Neuronal stem cell (in vitro differentiated cells): Measurements from ENCODE around the gene LIPT1. TPM values are rescaled to one million over a fixed set of nuclear protein-coding genes. Genes with fewer than 3 reads are reported as not detected.

Experiments used
- DNase-seq: peaks from one replicate; pipeline ENCODE4 v3.0.0-alpha.2; 2013; ENCODE audit warnings: low spot score
- H2AFZ ChIP-seq: one replicate; pipeline ENCODE4 v1.6.1; 2013; ENCODE audit warnings: mild to moderate bottlenecking, low read length, inconsistent platforms
- H2AK5ac ChIP-seq: 2 replicates; pipeline ENCODE4 v1.6.1; 2013; ENCODE audit warnings: low read depth, mild to moderate bottlenecking, inconsistent platforms, low read length, moderate library complexity, mixed read lengths
- H2BK120ac ChIP-seq: 2 replicates; pipeline ENCODE4 v1.6.1; 2013; ENCODE audit warnings: low read depth, mild to moderate bottlenecking, inconsistent platforms, low read length, moderate library complexity, mixed read lengths
- H2BK12ac ChIP-seq: one replicate; pipeline ENCODE4 v1.6.1; 2013; ENCODE audit warnings: low read length, inconsistent platforms
- H2BK15ac ChIP-seq: 2 replicates; pipeline ENCODE4 v1.6.1; 2013; ENCODE audit warnings: mild to moderate bottlenecking, low read length, inconsistent platforms, mixed read lengths
- H2BK5ac ChIP-seq: one replicate; pipeline ENCODE4 v1.6.1; 2013; ENCODE audit warnings: inconsistent platforms, mild to moderate bottlenecking, low read length, moderate library complexity
- H3K14ac ChIP-seq: one replicate; pipeline ENCODE4 v1.6.1; 2013; ENCODE audit warnings: low read length, inconsistent platforms
- H3K18ac ChIP-seq: 2 replicates; pipeline ENCODE4 v1.6.1; 2013; ENCODE audit warnings: low read length, inconsistent platforms
- H3K23ac ChIP-seq: 2 replicates; pipeline ENCODE4 v1.6.1; 2013; ENCODE audit warnings: low read depth, mild to moderate bottlenecking, mixed read lengths, low read length, inconsistent platforms; ENCODE audit not compliant: poor library complexity
- H3K27ac ChIP-seq: replicated peaks from 3 replicates; pipeline ENCODE4 v1.5.1; 2013; ENCODE audit warnings: low read length, inconsistent platforms
- H3K27me3 ChIP-seq, 3 experiments: 2 replicates each; pipeline ENCODE4 v1.6.1; 2013; ENCODE audit warnings: low read length in 3 of 3, mild to moderate bottlenecking in 2 of 3, inconsistent platforms in 1 of 3, low read depth in 1 of 3, mixed read lengths in 1 of 3, moderate library complexity in 1 of 3; ENCODE audit not compliant: control insufficient read depth in 3 of 3, insufficient read depth in 3 of 3
- H3K36me3 ChIP-seq, 2 donors: replicated peaks in 1 of 2; 2 replicates each; pipeline ENCODE4 v1.6.1; 2013; ENCODE audit warnings: low read length in 2 of 2; ENCODE audit not compliant: control insufficient read depth in 2 of 2, insufficient read depth in 2 of 2
- H3K4ac ChIP-seq: 2 replicates; pipeline ENCODE4 v1.6.1; 2013; ENCODE audit warnings: inconsistent platforms, mild to moderate bottlenecking, low read length, moderate library complexity
- H3K4me1 ChIP-seq, 2 donors: 1 replicate in 1 of 2; 2 replicates in 1 of 2; pipeline ENCODE4 v1.6.1; 2013; ENCODE audit warnings: low read length in 2 of 2, low read depth in 1 of 2; ENCODE audit not compliant: control insufficient read depth in 2 of 2, insufficient read depth in 1 of 2
- H3K4me2 ChIP-seq: one replicate; pipeline ENCODE4 v1.6.1; 2013; ENCODE audit warnings: mild to moderate bottlenecking, low read length, inconsistent platforms; ENCODE audit not compliant: insufficient read depth, poor library complexity, severe bottlenecking
- H3K4me3 ChIP-seq, 2 donors: 2 replicates each; pipeline ENCODE4 v1.5.1; 2013; ENCODE audit warnings: low read length in 2 of 2, mild to moderate bottlenecking in 2 of 2, inconsistent platforms in 1 of 2, moderate library complexity in 1 of 2
- H3K79me1 ChIP-seq: one replicate; pipeline ENCODE4 v1.6.1; 2013; ENCODE audit warnings: low read depth, mild to moderate bottlenecking, inconsistent platforms, low read length, moderate library complexity
- H3K9ac ChIP-seq: one replicate; pipeline ENCODE4 v1.6.1; 2013; ENCODE audit warnings: mild to moderate bottlenecking, low read depth, low read length, inconsistent platforms; ENCODE audit not compliant: poor library complexity
- H3K9me3 ChIP-seq, 2 donors: replicated peaks in 1 of 2; 2 replicates each; pipeline versions ENCODE3 to v1.6.1; 2013; ENCODE audit warnings: low read length in 2 of 2, mild to moderate bottlenecking in 2 of 2, inconsistent platforms in 1 of 2, low read depth in 1 of 2, mixed read lengths in 1 of 2, moderate library complexity in 1 of 2; ENCODE audit not compliant: control insufficient read depth in 2 of 2, insufficient read depth in 1 of 2
- H4K8ac ChIP-seq: one replicate; pipeline ENCODE4 v1.6.1; 2013; ENCODE audit warnings: low read depth, mild to moderate bottlenecking, inconsistent platforms, low read length, moderate library complexity
- H4K91ac ChIP-seq: one replicate; pipeline ENCODE4 v1.6.1; 2013; ENCODE audit warnings: low read length, low read depth, mild to moderate bottlenecking, inconsistent platforms; ENCODE audit not compliant: poor library complexity
- WGBS, 2 donors: extraction: QIAGEN DNeasy Blood & Tissue Kit; methylation state at CpG; one replicate each; pipeline ENCODE4 v1.1.7; 2013; ENCODE audit warnings: missing lambda C conversion rate in 2 of 2, mixed read lengths in 1 of 2; ENCODE audit not compliant: insufficient read length in 2 of 2, insufficient replicate concordance in 1 of 2; ENCODE audit errors: extremely low coverage in 2 of 2; 5-methylcytosine and 5-hydroxymethylcytosine counted together
- polyA plus RNA-seq, 2 experiments: library from polyadenylated mRNA; stranded (reverse); fragments of 200-250 nt; gene quantifications; one replicate each; pipeline ENCODE4 v1.2.3, GENCODE V29; 2013

Gene LIPT1
- 7.8 TPM for polyA plus RNA-seq (2013, experiment 1 of 2)
- 7.9 TPM for polyA plus RNA-seq (2013, experiment 2 of 2)

DNA sequence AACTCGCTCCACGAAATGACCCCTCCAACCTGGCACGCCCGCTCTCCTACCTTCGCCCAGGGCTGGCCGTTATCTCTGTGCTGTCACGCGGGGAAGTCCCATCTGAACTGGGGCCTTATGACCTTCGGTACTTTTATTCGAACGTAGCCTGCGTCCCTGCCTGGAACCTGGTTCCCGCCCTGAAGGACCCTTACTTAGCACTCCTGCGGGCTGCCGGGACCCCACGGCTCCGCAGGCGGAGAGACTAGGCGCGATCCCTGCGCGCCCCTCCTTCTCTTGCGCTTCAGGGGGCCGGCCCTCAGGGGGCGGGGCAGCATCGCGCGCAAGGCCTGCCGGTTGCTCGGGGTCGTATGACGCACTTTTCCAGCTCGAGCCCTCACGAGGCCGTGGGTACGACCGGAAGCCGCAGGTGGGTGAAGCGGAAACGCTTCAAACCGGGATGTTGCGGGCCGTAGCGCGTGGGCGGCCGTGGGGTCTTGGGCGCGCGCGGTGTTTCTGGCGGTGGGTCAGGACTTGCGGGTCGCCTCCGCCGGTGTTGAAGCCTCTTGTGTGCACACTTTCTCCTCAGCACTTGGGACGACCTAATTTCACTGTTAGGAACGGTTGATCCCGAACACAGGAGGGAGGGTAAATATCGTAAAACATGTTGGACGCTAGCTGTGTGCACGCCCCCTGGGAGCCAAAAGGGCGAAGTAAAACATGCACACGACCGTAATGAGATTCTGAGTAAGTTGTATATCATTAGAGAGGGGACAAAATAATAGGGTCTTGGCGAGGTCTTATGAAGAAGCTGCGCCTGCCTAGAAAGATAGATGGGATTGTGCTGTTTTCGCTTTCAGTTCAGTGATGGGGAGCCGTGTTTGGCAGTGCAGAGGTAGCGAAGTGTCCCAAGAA, at the start of gene LIPT1, which contains the start of gene TSGA10:
Gene LIPT1, plus strand, starts transcription at position 325 of the 894 bp plus-strand sequence. CDS start 6,991 bp downstream, outside the sequence.
Gene TSGA10, minus strand, starts transcription at position 300 of the 894 bp plus-strand sequence. CDS start 45,503 bp downstream, outside the sequence.
- Histone ChIP-seq H3K14ac (no peak within 1 kb of the TSS), H3K4ac (no peak within 1 kb of the TSS), H3K79me1 (no peaks in the 10 kb centered on the region), H2AFZ (peak within 1 kb of the TSS; percentile 96), H4K8ac (peak within 1 kb of the TSS; percentile 7), H2AK5ac (no peak within 1 kb of the TSS), H2BK120ac (no peak within 1 kb of the TSS), H2BK15ac (no peak within 1 kb of the TSS), H3K27ac (no peak within 1 kb of the TSS), H2BK5ac (no peak within 1 kb of the TSS), H3K18ac (peak within 1 kb of the TSS; percentile 96), H3K4me2 (peak within 1 kb of the TSS; percentile 69), H3K9ac (peak within 1 kb of the TSS; percentile 86), H3K4me3 (peak within 1 kb of the TSS; percentile 81 to 84), H3K36me3 (peaks cover 0 to 29% of the 10 kb centered on the region in 2 donors), H4K91ac (no peak within 1 kb of the TSS), H3K23ac (peak within 1 kb of the TSS; percentile 12), H3K9me3 (no peaks in the 10 kb centered on the region), H2BK12ac (no peak within 1 kb of the TSS), H3K4me1 (peaks cover 2 to 10% of the 10 kb centered on the region in 2 donors), H3K27me3 (no peaks in the 10 kb centered on the region)
- WGBS, 2 donors: no CpG with 5 or more reads among the region's 70 CpGs
- peak; percentile 75 for DNase-seq

DNA sequence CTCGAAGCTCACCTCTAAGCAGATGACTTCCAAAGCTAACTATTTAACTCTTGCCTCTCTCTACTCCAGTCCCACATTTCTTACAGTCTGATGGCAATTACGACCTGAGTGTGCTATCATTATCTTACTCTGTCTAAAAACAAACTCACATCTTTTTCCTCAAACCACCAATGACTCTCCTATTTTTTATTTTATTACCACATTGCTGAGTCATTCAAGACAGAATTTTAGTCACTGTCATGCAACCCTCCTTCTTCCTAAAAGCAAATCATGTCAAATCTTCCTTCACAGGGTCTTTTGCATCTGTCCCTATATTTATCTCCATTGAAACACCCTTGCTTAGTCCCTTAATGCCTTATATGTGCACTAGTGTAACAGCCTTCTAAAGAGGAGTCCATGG, 47.9 kb upstream of the LIPT1 start:
- no peak overlapping the region for H4K8ac ChIP-seq
- no peak for DNase-seq

DNA sequence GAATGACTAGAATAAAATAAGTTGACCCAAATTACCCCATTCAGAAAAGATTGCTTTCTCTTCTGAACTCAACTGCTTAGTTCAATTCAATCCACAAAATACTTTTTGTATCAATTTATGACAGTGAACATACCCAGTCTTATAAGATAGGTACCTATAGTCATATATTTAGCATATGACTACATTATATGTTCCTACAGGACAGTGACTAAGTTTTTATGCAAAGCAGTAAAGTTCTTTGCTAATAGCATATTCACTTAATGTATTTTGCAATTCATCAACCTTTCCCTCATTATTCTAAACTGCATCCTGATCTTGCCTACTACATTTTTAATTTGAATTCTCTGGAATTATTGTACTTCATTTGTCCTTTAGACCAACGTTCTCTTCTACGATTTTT, 43.5 kb upstream of the LIPT1 start:
- Histone ChIP-seq H3K27ac (no peak overlapping the region), H4K8ac (no peak overlapping the region), H3K4me3 (no peak overlapping the region), H4K91ac (no peak overlapping the region), H2AK5ac (no peak overlapping the region), H2BK12ac (no peak overlapping the region), H3K4me1 (peaks cover 2 to 5% of the 10 kb centered on the region in 2 donors), H3K18ac (no peak overlapping the region), H3K27me3 (no peaks in the 10 kb centered on the region), H3K79me1 (no peaks in the 10 kb centered on the region), H3K14ac (no peak overlapping the region), H3K36me3 (no peaks in the 10 kb centered on the region), H2BK15ac (no peak overlapping the region), H3K4me2 (no peak overlapping the region), H2AFZ (no peak overlapping the region), H3K4ac (no peak overlapping the region), H2BK120ac (no peak overlapping the region), H3K9me3 (no peaks in the 10 kb centered on the region), H3K23ac (no peak overlapping the region), H3K9ac (no peak overlapping the region), H2BK5ac (no peak overlapping the region)
- WGBS, 2 donors: no CpG with 5 or more reads among the region's 2 CpGs
- no peak for DNase-seq

More for the DNA sequence above, 47.9 kb upstream of the LIPT1 start:
- H3K23ac ChIP-seq: no peak overlapping the region
- H3K18ac ChIP-seq: no peak overlapping the region
- H3K79me1 ChIP-seq: no peaks in the 10 kb centered on the region
- no peak overlapping the region for H3K14ac ChIP-seq
- no peak overlapping the region for H3K4me2 ChIP-seq
- no CpG with 5 or more reads among the region's 2 CpGs for WGBS, 2 donors
- no peak overlapping the region for H2BK12ac ChIP-seq
- H3K27ac ChIP-seq: no peak overlapping the region
- no peaks in the 10 kb centered on the region for H3K4me1 ChIP-seq
- no peaks in the 10 kb centered on the region for H3K9me3 ChIP-seq
- no peak overlapping the region for H3K9ac ChIP-seq
- no peak overlapping the region for H2BK15ac ChIP-seq
- no peak overlapping the region for H3K4me3 ChIP-seq
- no peaks in the 10 kb centered on the region for H3K27me3 ChIP-seq
- no peak overlapping the region for H2AFZ ChIP-seq
- no peaks in the 10 kb centered on the region for H3K36me3 ChIP-seq
- H2AK5ac ChIP-seq: no peak overlapping the region
- no peak overlapping the region for H3K4ac ChIP-seq
- H4K91ac ChIP-seq: no peak overlapping the region
- no peak overlapping the region for H2BK5ac ChIP-seq
- H2BK120ac ChIP-seq: no peak overlapping the region

- Histone ChIP-seq H2BK5ac (no peak overlapping the region), H3K4me1 (peaks cover 2 to 5% of the 10 kb centered on the region in 2 donors), H2AK5ac (no peak overlapping the region), H3K18ac (no peak overlapping the region), H2BK15ac (no peak overlapping the region), H3K9ac (no peak overlapping the region), H3K36me3 (no peaks in the 10 kb centered on the region), H4K8ac (no peak overlapping the region), H3K9me3 (no peaks in the 10 kb centered on the region), H4K91ac (no peak overlapping the region), H2BK12ac (no peak overlapping the region), H3K14ac (no peak overlapping the region), H3K27me3 (no peaks in the 10 kb centered on the region), H3K27ac (no peak overlapping the region), H2BK120ac (no peak overlapping the region), H2AFZ (no peak overlapping the region), H3K79me1 (no peaks in the 10 kb centered on the region), H3K4me3 (no peak overlapping the region), H3K4me2 (no peak overlapping the region), H3K4ac (no peak overlapping the region), H3K23ac (no peak overlapping the region)
- WGBS, 2 donors: no CpG with 5 or more reads among the region's 1 CpG
- no peak for DNase-seq
Measured at GRCh38 chr2:99111945-99112344, 42.8 kb upstream of the LIPT1 start.
